IMR-90 (cell line): ENCODE measurements around the gene LEPROT. TPM values are rescaled to one million over a fixed set of nuclear protein-coding genes. Genes with fewer than 3 reads are reported as not detected.

Experiments used
- ATAC-seq: fragments of 200-7000 bp; cut with Tn5 transposase; 2 replicates; pipeline ENCODE4 v1.9.1; 2020; ENCODE audit warnings: low read depth, mild to moderate bottlenecking, moderate library complexity
- BruUV-seq: library from RNA; stranded (reverse); fragments of 400-500 nt; replicated peaks from 2 replicates; lab custom pipeline; 2021; lab: Mats Ljungman, UMichigan
- CTCF ChIA-PET: fragments of 300-600 bp; formaldehyde crosslinking; extraction: SDS; loops from one replicate; lab custom pipeline; 2021; ENCODE audit warnings: antibody characterized with exemption; lab: Yijun Ruan, JAX
- POLR2A ChIA-PET: fragments of 300-600 bp; sonication (Branson Sonifier 250); formaldehyde crosslinking; loops from one replicate; lab custom pipeline; 2022; ENCODE audit warnings: antibody characterized with exemption; ENCODE audit not compliant: unreplicated experiment; lab: Charles Lee
- DNase-seq: peaks from one replicate; pipeline ENCODE4 v3.0.0; 2013
- H2AFZ ChIP-seq: replicated peaks from 2 replicates; pipeline ENCODE3; 2013; ENCODE audit warnings: low read length, mild to moderate bottlenecking; ENCODE audit not compliant: poor library complexity
- H2AK5ac ChIP-seq: 2 replicates; pipeline ENCODE4 v1.6.1; 2013; ENCODE audit warnings: low read depth, low read length, inconsistent platforms
- H2AK9ac ChIP-seq: replicated peaks from 2 replicates; pipeline ENCODE3; 2013; ENCODE audit warnings: mild to moderate bottlenecking, low read depth, low read length, moderate library complexity; ENCODE audit not compliant: poor library complexity
- H2BK120ac ChIP-seq: 2 replicates; pipeline ENCODE4 v1.6.1; 2013; ENCODE audit warnings: low read depth, low read length, inconsistent platforms
- H2BK15ac ChIP-seq: 3 replicates; pipeline ENCODE4 v1.6.1; 2013; ENCODE audit warnings: low read depth, low read length, inconsistent platforms
- H2BK20ac ChIP-seq: 2 replicates; pipeline ENCODE4 v1.6.1; 2013; ENCODE audit warnings: low read depth, mild to moderate bottlenecking, inconsistent platforms, low read length, moderate library complexity
- H2BK5ac ChIP-seq: 2 replicates; pipeline ENCODE4 v1.6.1; 2013; ENCODE audit warnings: mild to moderate bottlenecking, low read depth, low read length, inconsistent platforms; ENCODE audit not compliant: poor library complexity, severe bottlenecking
- H3K14ac ChIP-seq: replicated peaks from 2 replicates; pipeline ENCODE4 v1.6.1; 2013; ENCODE audit warnings: low read depth, low read length, inconsistent platforms
- H3K18ac ChIP-seq: 2 replicates; pipeline ENCODE4 v1.6.1; 2013; ENCODE audit warnings: low read depth, low read length, control low read depth
- H3K23ac ChIP-seq: 2 replicates; pipeline ENCODE4 v1.6.1; 2013; ENCODE audit warnings: low read depth, low read length, inconsistent platforms
- H3K27ac ChIP-seq: 2 replicates; pipeline ENCODE4 v1.5.1; 2013; ENCODE audit warnings: mild to moderate bottlenecking, control low read depth, low read length; ENCODE audit not compliant: insufficient read depth
- H3K27me3 ChIP-seq: 2 replicates; pipeline ENCODE4 v1.6.1; 2013; ENCODE audit warnings: low read length; ENCODE audit not compliant: control insufficient read depth, insufficient read depth
- H3K36me3 ChIP-seq: 2 replicates; pipeline ENCODE4 v1.6.1; 2013; ENCODE audit warnings: low read length, mixed read lengths; ENCODE audit not compliant: control insufficient read depth, insufficient read depth
- H3K4ac ChIP-seq: 2 replicates; pipeline ENCODE4 v1.6.1; 2013; ENCODE audit warnings: low read depth, low read length, inconsistent platforms
- H3K4me1 ChIP-seq: 2 replicates; pipeline ENCODE4 v1.6.1; 2013; ENCODE audit warnings: low read length, mixed read lengths; ENCODE audit not compliant: control insufficient read depth, insufficient read depth
- H3K4me2 ChIP-seq: 2 replicates; pipeline ENCODE4 v1.6.1; 2013; ENCODE audit warnings: low read depth, mild to moderate bottlenecking, control low read depth, low read length, moderate library complexity
- H3K4me3 ChIP-seq: 2 replicates; pipeline ENCODE4 v1.5.1; 2013; ENCODE audit warnings: low read depth, mild to moderate bottlenecking, control low read depth, low read length, moderate library complexity; ENCODE audit not compliant: insufficient read depth
- H3K56ac ChIP-seq: 2 replicates; pipeline ENCODE4 v1.6.1; 2013; ENCODE audit warnings: low read length, inconsistent platforms; ENCODE audit not compliant: insufficient read depth; ENCODE audit errors: extremely low read depth
- H3K79me1 ChIP-seq, 2 experiments: 2 replicates each; pipeline ENCODE4 v1.6.1; 2013; ENCODE audit warnings: low read length in 2 of 2, inconsistent platforms in 1 of 2, low read depth in 1 of 2
- H3K9ac ChIP-seq: 2 replicates; pipeline ENCODE4 v1.6.1; 2013; ENCODE audit warnings: low read depth, low read length, control low read depth
- H3K9me1 ChIP-seq: 2 replicates; pipeline ENCODE4 v1.6.1; 2013; ENCODE audit warnings: low read length, inconsistent platforms; ENCODE audit not compliant: insufficient read depth
- H3K9me3 ChIP-seq: 2 replicates; pipeline ENCODE4 v1.6.1; 2013; ENCODE audit warnings: low read length; ENCODE audit not compliant: control insufficient read depth, insufficient read depth
- H4K20me1 ChIP-seq: 2 replicates; pipeline ENCODE4 v1.6.1; 2013; ENCODE audit warnings: low read length, inconsistent platforms; ENCODE audit not compliant: insufficient read depth
- H4K5ac ChIP-seq: 2 replicates; pipeline ENCODE4 v1.6.1; 2013; ENCODE audit warnings: mild to moderate bottlenecking, low read depth, low read length, control low read depth
- H4K8ac ChIP-seq, 2 experiments: 2 replicates each; pipeline ENCODE4 v1.6.1; 2013; ENCODE audit warnings: low read depth in 2 of 2, low read length in 2 of 2, control low read depth in 1 of 2, inconsistent platforms in 1 of 2
- H4K91ac ChIP-seq: 2 replicates; pipeline ENCODE4 v1.6.1; 2013; ENCODE audit warnings: low read depth, low read length, inconsistent platforms; ENCODE audit not compliant: insufficient read depth
- BHLHE40 ChIP-seq: fragments of 150-350 bp; IDR thresholded peaks from 2 replicates; pipeline ENCODE4 v1.6.1; 2016; ENCODE audit warnings: mild to moderate bottlenecking, low read depth, low read length
- CEBPB ChIP-seq: IDR thresholded peaks from 2 replicates; pipeline ENCODE4 v1.6.1; 2012; ENCODE audit warnings: low read depth, low read length, improper control_type of control experiment
- CHD1 ChIP-seq: IDR thresholded peaks from 2 replicates; pipeline ENCODE4 v1.6.1; 2012; ENCODE audit warnings: low read depth, low read length, improper control_type of control experiment
- FOS ChIP-seq: fragments of 150-350 bp; IDR thresholded peaks from 2 replicates; pipeline ENCODE4 v1.6.1; 2016; ENCODE audit warnings: low read depth, low read length
- MAFK ChIP-seq: IDR thresholded peaks from 2 replicates; pipeline ENCODE4 v1.6.1; 2012; ENCODE audit warnings: low read depth, low read length, improper control_type of control experiment
- MAZ ChIP-seq: IDR thresholded peaks from 2 replicates; pipeline ENCODE4 v1.6.1; 2012; ENCODE audit warnings: low read depth, mild to moderate bottlenecking, low read length, improper control_type of control experiment, moderate library complexity, borderline replicate concordance
- MXI1 ChIP-seq: IDR thresholded peaks from 2 replicates; pipeline ENCODE4 v1.6.1; 2012; ENCODE audit warnings: low read depth, mild to moderate bottlenecking, low read length, moderate library complexity, borderline replicate concordance
- NFE2L2 ChIP-seq: fragments of 150-350 bp; IDR thresholded peaks from 2 replicates; pipeline ENCODE4 v1.6.1; 2016; ENCODE audit warnings: low read depth, mild to moderate bottlenecking, low read length
- POLR2A ChIP-seq: IDR thresholded peaks from 2 replicates; pipeline ENCODE4 v1.6.1; 2012; ENCODE audit warnings: mild to moderate bottlenecking, low read depth, low read length
- RAD21 ChIP-seq: IDR thresholded peaks from 2 replicates; pipeline ENCODE4 v1.6.1; 2012; ENCODE audit warnings: low read length, improper control_type of control experiment
- RCOR1 ChIP-seq: IDR thresholded peaks from 2 replicates; pipeline ENCODE4 v1.6.1; 2012; ENCODE audit warnings: mild to moderate bottlenecking, low read length, improper control_type of control experiment; ENCODE audit not compliant: insufficient replicate concordance
- RFX5 ChIP-seq: IDR thresholded peaks from 2 replicates; pipeline ENCODE4 v1.8.0; 2012; ENCODE audit warnings: low read depth, mild to moderate bottlenecking, low read length, moderate library complexity
- SMC3 ChIP-seq: fragments of 150-350 bp; IDR thresholded peaks from 2 replicates; pipeline ENCODE4 v1.6.1; 2016; ENCODE audit warnings: low read depth, mild to moderate bottlenecking, antibody characterized with exemption, low read length, moderate library complexity
- WGBS, 2 experiments: methylation state at CpG; one replicate each; pipeline versions ENCODE4 v1.1.5 to v1.1.7; 2013; ENCODE audit warnings: missing lambda C conversion rate in 2 of 2; ENCODE audit not compliant: insufficient read length in 1 of 2; ENCODE audit errors: extremely low coverage in 2 of 2; 5-methylcytosine and 5-hydroxymethylcytosine counted together
- dilution Hi-C: fragments of 300-500 bp; cut with HindIII; formaldehyde crosslinking; loops from one replicate; pipeline ENCODE4 v1.14.3; 2018; ENCODE audit warnings: low sequenced_read_pairs; ENCODE audit not compliant: unreplicated experiment
- in situ Hi-C: fragments of 300-500 bp; cut with MboI; formaldehyde crosslinking; loops from 3 replicates; pipeline ENCODE4 v1.14.3; 2019; ENCODE audit warnings: low sequenced_read_pairs, inconsistent platforms, mixed read lengths
- intact Hi-C: fragments of 100-400 bp; cut with micrococcal nuclease; formaldehyde crosslinking; loops from 2 replicates; pipeline ENCODE4 v1.10.0; 2022
- polyA plus RNA-seq, 3 experiments: library from polyadenylated mRNA; depleted of rRNA; stranded (reverse); fragments of >200 nt; gene quantifications; 2 replicates each; pipeline ENCODE4 v1.2.3, GENCODE V29; 2012; ENCODE audit warnings: low replicate concordance in 1 of 3
- total RNA-seq: library from RNA; depleted of rRNA; stranded (reverse); fragments of >200 nt; gene quantifications from 2 replicates; pipeline ENCODE4 v1.2.3, GENCODE V29; 2012
- TF ChIP-seq, protein P1 (sequence below): conservative IDR thresholded peaks from 2 replicates; pipeline ENCODE4 v1.5.1; 2012; ENCODE audit warnings: mild to moderate bottlenecking, low read depth, low read length, improper control_type of control experiment
- TF ChIP-seq, protein P2 (sequence below): fragments of 150-350 bp; IDR thresholded peaks from 2 replicates; pipeline ENCODE4 v1.6.1; 2016; ENCODE audit warnings: low read depth, mild to moderate bottlenecking, low read length, moderate library complexity, borderline replicate concordance
- TF ChIP-seq, protein P3 (sequence below): fragments of 150-350 bp; IDR thresholded peaks from 2 replicates; pipeline ENCODE4 v1.6.1; 2017; ENCODE audit warnings: mild to moderate bottlenecking, antibody characterized with exemption, low read length, low read depth

LEPROT gene
- total and polyA plus RNA-seq, 2 of the 4 experiments (the other 2 are of a cell fraction): 21.0 to 40.2 TPM

DNA sequence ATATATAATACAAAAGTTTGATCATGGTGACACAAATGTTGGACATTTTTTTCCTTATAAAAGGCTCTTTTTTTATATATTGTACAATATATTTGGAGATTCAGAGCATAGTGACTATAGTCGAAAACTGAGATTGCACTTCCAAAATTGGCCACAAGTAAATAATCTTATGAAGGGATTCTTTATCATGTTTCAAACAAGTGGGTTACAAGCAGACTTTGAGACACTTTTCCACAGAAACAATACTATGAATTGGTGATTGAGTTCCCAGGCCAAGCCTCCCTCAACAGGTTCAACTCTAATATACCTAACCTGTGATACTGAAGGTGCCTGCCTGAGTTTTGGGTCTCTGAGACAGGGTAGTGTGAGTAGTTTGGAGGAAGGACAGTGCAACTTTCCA is 13.8 kb downstream of the LEPROT start:
- ChIA-PET CTCF (no interaction called here), POLR2A (no interaction called here)
- Histone ChIP-seq H2BK120ac (no peak overlapping the region), H2AK9ac (no peak overlapping the region), H3K36me3 (peaks cover 17% of the 10 kb centered on the region), H3K9me3 (no peaks in the 10 kb centered on the region), H3K27ac (no peak overlapping the region), H4K91ac (no peak overlapping the region), H3K23ac (no peak overlapping the region; the same call in 1 of the 2 replicates), H3K79me1 (peaks cover 14 to 28% of the 10 kb centered on the region in 2 experiments), H3K4me2 (no peak overlapping the region), H3K9ac (no peak overlapping the region), H3K18ac (no peak overlapping the region), H3K4ac (no peak overlapping the region), H4K5ac (no peak overlapping the region), H4K20me1 (no peaks in the 10 kb centered on the region; the same call in 1 of the 2 replicates), H3K14ac (no peak overlapping the region), H2AFZ (no peak overlapping the region), H3K4me1 (peaks cover 2% of the 10 kb centered on the region; the same call in 1 of the 2 replicates), H2BK15ac (no peak overlapping the region), H3K27me3 (no peaks in the 10 kb centered on the region), H4K8ac (no peak overlapping the region), H3K56ac (no peak overlapping the region), H2BK5ac (no peak overlapping the region), H2BK20ac (no peak overlapping the region), H3K9me1 (no peaks in the 10 kb centered on the region), H2AK5ac (no peak overlapping the region), H3K4me3 (no peak overlapping the region)
- DNase-seq (no peak), ATAC-seq (no peak)
- dilution Hi-C loops (no loop called here), in situ Hi-C loops (loop anchor here (5.0 kb wide), 1 partner anchor 253 kb away; no protein-coding TSS in a partner anchor), intact Hi-C loops (loop anchor here (5.0 kb wide), 4 partner anchors 188 to 1013 kb away; no protein-coding TSS in a partner anchor)
- WGBS, 2 experiments: no CpG with 5 or more reads among the region's 1 CpG
- no peak for TF ChIP-seq POLR2A
- no peak for TF ChIP-seq RFX5
- TF ChIP-seq, protein P1, sequence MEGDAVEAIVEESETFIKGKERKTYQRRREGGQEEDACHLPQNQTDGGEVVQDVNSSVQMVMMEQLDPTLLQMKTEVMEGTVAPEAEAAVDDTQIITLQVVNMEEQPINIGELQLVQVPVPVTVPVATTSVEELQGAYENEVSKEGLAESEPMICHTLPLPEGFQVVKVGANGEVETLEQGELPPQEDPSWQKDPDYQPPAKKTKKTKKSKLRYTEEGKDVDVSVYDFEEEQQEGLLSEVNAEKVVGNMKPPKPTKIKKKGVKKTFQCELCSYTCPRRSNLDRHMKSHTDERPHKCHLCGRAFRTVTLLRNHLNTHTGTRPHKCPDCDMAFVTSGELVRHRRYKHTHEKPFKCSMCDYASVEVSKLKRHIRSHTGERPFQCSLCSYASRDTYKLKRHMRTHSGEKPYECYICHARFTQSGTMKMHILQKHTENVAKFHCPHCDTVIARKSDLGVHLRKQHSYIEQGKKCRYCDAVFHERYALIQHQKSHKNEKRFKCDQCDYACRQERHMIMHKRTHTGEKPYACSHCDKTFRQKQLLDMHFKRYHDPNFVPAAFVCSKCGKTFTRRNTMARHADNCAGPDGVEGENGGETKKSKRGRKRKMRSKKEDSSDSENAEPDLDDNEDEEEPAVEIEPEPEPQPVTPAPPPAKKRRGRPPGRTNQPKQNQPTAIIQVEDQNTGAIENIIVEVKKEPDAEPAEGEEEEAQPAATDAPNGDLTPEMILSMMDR: no peak
- TF ChIP-seq, protein P2, sequence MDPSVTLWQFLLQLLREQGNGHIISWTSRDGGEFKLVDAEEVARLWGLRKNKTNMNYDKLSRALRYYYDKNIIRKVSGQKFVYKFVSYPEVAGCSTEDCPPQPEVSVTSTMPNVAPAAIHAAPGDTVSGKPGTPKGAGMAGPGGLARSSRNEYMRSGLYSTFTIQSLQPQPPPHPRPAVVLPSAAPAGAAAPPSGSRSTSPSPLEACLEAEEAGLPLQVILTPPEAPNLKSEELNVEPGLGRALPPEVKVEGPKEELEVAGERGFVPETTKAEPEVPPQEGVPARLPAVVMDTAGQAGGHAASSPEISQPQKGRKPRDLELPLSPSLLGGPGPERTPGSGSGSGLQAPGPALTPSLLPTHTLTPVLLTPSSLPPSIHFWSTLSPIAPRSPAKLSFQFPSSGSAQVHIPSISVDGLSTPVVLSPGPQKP: no peak
- TF ChIP-seq NFE2L2: no peak
- TF ChIP-seq RAD21: no peak
- TF ChIP-seq SMC3: no peak
- TF ChIP-seq CHD1: no peak
- no peak for TF ChIP-seq MAZ
- no peak for TF ChIP-seq MXI1
- TF ChIP-seq BHLHE40: no peak
- TF ChIP-seq, protein P3, sequence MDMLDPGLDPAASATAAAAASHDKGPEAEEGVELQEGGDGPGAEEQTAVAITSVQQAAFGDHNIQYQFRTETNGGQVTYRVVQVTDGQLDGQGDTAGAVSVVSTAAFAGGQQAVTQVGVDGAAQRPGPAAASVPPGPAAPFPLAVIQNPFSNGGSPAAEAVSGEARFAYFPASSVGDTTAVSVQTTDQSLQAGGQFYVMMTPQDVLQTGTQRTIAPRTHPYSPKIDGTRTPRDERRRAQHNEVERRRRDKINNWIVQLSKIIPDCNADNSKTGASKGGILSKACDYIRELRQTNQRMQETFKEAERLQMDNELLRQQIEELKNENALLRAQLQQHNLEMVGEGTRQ: no peak
- TF ChIP-seq RCOR1: no peak
- no peak for TF ChIP-seq MAFK
- no peak for TF ChIP-seq FOS
- no peak for TF ChIP-seq CEBPB
- BruUV-seq: no TSS peak
